GM19239 (cell line): Measurements from ENCODE around the gene SH3YL1.

Source experiments
- DNase-seq: peaks from one replicate; pipeline ENCODE4 v3.0.0; 2011; ENCODE audit warnings: low spot score; ENCODE audit not compliant: insufficient read length
- FAIRE-seq: peaks from 2 replicates; lab custom pipeline; 2011; peaks lifted over from hg19 to GRCh38; lab: Jason Lieb, UNC

The SH3YL1 gene

DNA sequence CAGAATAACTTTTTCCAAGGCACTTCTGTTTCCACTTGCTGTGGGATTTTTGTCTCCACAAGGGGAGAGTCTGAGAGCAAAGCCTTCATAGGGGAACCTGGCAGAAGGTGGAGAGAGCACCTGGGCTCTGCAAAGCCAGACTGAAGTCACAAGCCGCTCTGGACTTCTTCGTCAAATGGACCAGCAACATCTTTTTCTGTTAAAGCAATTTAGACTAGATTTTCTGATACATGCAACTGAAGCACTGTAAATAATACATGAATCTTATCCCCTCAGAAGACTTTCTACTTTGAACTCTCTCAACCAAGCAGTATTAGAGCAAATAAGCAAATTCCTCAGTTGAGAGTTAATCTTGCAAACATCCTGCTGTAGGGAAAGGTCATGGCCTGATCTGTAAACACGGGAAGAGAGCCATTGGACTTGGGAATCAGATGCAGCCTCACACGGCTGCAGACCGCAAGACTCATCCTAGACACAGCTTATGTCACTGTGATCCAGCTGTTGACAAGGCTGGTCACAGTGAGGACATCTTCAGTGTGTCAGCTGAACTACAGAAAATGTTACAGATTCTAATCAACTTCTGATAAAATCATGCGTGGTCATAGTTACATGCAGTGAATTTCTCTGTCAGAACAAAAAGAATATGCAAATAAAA, 3.2 kb downstream of the SH3YL1 start:
- DNase-seq (no peak), FAIRE-seq (no peak)

DNA sequence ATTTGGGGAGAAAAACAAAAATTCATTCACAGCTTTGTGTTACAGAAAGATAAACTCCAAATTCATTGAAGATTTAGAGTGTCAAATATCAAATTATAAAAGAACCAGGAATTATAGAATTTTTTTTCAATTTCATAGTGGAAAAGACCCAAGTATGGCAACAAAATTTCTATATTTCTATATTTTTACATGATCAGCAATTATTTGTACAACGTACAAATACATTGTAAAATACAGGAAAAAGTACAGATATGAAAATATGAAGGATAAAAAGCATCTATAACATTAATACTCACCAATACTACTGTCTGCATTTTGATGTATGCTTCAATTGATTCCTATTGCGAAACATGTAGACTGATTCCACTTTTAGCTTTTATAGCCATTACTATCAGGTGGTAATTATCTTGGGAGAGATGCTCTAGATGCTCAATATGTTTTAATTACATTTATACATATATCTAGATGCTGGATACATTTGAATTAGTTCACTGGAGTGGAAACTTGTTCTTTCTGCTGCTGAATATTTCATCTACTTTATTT, 4.0 kb downstream of the SH3YL1 start:
- DNase-seq (no peak), FAIRE-seq (no peak)

DNA sequence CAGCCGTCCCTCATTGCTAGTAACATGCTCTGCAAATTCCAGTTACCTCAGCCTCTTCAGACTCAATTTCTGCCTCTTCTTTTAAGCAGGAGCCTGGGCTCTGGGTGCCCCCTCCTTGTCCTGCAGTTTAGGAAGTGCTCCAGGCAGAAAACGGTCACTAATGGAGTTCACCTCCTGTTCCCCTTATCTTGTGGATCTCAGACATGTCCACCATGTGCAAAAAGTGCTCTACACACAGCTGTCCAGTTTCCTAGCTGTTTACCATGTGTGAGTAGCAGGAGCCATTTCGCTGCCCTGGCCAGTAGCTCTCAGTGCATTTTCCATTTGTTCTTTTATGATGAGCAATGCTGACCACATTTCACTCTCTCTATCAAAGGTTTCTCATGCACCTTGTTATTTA, 4.9 kb downstream of the SH3YL1 start:
- FAIRE-seq (no peak), DNase-seq (no peak)

DNA sequence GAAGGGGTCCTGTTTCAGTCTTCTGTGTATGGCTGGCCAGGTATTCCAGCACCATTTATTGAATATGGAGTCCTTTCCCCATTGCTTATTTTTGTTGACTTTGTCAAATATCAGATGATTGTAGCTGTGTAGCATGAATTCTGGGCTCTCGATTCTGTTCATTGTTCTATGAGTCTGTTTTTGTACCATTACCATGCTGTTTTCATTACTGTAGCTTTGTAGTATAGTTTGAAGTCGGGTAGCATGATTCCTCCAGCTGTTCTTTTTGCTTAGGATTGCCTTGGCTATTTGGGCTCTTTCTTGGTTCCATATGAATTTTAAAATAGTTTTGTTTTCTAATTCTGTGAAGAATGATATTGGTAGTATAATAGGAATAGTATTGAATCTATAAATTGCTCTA, 6.0 kb downstream of the SH3YL1 start:
- no peak for DNase-seq
- no peak for FAIRE-seq

DNA sequence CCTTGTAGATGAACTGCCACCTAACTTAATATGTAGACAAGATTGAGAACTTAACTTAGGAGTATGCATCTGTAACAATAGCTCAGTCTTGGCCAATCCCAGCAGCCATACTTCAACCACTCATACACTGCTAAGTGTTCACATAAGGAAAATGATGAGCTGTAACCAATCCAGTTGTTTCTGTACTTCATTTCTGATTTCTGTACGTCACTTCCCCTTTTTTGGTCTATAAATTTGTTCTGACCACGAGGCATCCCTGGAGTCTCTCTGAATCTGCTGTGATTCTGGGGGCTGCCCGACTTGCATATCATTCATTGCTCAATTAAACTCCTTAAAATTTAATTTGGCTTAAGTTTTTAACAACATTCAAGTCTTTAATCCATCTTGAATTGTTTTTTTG, 6.4 kb downstream of the SH3YL1 start:
- DNase-seq (no peak), FAIRE-seq (no peak)

DNA sequence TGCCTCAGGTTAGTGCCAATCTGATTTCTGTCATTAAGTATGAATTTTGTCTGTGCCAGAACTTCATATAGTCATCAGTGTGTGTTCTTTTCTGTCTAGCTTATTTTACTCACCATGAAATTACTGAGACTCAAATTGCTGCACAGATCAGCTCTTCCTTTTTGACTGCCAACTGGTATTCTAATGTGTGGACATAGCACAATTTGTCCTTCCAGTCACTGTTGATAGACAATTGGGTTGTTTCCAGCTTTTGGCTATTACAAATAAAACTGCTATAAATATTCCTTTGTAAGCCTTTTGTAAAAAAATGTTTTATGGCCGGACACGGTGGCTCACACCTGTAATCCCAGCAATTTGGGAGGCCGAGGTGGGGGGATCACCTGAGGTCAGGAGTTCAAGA, 7.7 kb downstream of the SH3YL1 start:
- FAIRE-seq = no peak
- DNase-seq = no peak

DNA sequence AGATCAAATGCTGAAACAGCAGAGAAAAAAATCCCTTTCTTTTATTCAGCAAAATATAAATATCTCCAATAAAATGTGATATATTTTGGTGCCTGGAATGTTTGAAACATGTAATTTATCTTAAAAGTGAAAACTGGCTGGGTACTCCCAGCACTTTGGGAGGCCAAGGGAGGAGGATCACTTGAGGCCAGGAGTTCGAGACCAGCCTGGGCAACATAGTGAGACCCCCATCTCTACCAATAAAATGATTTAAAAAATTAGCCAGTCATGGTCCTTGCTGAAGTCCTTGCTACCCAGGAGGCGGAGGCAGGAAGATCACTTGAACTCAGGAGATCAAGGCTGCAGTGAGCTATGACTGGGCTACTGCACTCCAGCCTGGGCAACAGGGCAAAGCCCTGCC, 8.6 kb downstream of the SH3YL1 start:
- DNase-seq (no peak), FAIRE-seq (no peak)

DNA sequence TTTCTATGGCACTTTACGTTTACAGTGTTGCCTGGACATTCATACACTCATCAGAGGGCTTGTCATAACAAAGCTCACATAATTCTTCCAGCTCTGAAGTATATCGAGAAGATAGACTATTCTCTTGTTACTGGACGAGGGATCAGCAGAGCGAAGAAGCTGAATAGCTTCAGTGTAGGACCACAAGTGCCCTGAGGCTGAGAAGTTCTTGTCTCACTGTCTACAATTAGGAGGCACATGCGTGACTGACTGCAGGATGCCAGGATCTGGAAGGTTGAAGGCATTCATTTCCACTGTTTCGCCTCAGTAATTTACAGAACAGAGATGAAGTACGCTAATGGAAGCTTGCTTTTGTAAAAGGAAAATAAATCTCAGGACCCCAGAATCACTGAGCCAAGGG, 9.6 kb downstream of the SH3YL1 start:
- FAIRE-seq = no peak

DNA sequence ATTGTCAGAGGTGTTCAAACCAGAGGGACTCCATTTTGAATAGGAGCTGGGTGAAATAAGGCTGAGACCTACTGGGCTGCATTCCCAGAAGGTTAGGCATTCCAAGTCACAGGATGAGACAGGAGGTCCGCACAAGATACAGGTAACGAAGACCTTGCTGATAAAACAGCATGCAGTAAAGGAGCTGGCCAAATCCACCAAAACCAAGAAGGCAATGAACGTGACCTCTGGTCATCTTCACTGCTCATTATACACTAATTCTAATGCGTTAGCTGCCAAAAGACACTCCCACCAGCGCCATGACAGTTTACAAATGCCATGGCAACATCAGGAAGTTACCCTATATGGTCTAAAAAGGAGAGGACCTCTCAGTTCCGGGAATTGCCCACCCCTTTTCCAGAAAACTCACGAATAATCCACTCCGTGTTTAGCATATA, 10.6 kb downstream of the SH3YL1 start:
- no peak for FAIRE-seq

More for the DNA sequence above, 9.6 kb downstream of the SH3YL1 start:
- no peak for DNase-seq

DNA sequence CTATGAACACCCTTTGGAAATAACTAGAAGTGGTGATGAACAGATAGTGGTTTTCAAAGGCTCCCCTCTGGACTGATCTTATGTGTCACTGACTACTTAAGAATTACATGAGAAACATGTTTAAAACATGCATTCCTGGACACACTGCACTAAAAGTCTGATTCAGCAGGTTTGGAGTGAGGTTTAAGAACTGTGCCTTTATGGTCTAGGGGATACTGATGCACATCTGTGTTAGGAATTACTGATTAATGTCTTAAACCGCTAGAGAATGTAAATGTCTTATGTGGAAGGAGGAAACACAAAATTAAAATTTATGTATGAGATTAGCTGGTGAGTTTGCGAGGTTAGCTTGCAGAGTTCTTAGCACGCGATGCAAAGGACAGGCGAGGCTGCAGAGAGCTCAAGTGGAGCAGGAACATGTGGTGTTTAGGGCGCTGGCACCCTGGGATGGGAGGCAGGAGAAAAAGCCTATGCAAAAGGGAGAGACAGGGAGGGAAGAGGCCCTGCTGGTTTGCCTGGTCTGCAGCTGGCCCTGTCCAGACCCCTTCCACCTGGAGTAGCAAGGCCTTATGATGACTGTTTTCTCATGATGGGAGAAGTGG, 11.7 kb downstream of the SH3YL1 start:
- FAIRE-seq = no peak
- DNase-seq = no peak

More for the DNA sequence above, 10.6 kb downstream of the SH3YL1 start:
- DNase-seq = no peak

DNA sequence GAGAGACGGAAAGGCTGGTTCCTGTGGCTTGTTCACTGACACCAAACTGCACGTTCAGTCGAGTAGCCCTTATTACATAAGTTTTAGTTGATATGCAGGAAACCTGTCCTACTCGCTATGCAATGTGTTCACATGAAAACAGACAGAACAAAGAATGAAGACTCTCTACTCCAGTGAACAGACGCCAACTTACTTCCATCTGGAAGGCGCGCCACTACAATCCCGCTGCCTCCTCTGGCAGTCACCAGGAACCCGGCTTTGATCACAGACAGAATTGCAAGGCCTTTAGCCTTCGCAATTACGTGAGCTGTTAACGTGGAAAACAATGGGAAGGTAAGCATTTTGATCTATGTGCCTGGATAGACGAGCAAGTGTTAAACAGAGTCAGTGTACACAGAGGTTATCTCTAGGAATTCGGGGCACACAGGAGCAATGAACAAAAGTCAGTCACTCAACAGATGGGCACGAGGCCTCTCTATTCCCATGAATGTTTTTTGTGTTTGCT, 14.2 kb downstream of the SH3YL1 start:
- FAIRE-seq = no peak
- DNase-seq = no peak

DNA sequence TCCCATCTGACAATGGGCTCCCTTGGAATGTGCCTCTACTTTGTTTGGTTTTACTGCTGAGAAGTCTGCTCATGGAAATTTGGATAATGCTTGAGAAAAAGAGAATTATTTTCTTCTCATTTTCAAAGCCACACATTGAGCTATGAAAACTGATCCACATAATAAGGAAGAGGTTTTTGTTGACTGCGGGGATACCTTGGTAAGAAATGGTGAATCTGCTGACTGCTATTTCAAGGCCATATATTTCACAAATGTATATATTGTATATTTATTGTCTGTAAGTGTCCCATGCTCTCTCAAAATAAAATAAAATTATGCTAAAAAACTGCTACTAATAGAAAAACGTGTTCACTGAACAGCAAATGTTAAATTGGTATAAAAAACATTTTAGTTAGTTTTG, 15.1 kb downstream of the SH3YL1 start:
- DNase-seq (no peak), FAIRE-seq (no peak)

DNA sequence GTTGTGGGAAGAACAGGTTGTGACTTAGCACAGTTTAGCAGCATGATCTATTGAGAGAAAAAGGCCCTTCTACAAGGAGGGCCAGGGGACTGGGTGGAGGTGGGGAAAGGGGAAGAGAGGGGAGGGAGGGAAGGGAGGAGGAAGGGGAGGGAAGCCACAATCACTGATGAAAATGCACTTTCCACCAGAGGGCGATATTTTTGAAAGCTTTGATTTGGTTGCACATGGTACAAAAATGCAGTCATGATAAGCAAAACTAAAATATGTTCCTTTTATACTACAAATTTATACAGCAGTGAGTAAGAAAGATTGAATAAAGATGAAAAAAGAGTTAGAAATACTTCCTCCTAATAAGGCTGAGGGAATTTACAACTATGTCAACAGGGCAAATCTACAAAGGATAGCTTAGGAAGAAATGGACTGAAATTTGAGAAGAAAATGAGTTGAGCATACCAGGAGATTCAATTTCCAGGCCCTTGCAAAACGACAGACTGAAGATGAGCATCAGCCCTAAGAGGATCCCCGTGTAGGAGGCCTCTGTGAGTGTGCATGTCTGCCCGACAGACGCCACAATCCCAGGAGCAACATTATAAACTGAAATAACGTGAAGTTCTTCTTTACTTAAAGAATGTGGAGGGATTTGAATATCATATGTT, 17.2 kb downstream of the SH3YL1 start:
- DNase-seq (no peak), FAIRE-seq (peak; percentile 81)

DNA sequence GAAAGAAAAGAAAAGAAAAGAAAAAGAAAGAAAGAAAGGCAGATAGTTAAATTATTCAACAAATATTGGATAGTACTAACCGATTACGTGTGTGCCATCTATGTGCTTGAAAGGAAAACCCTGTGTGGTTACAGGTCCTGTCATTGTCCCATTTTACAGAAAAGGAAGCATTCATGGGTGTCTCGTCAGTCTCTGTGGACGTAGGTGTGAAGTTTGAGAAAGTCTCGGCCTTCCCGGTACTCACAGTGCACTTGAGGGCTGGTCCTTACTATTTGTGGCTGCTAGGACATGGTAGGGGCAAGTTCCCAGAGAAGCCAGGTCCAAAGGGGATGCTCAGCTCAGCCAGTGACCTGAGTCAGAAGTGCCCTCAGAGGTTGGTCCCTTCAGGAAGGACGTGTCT, 19.3 kb downstream of the SH3YL1 start:
- DNase-seq (no peak), FAIRE-seq (no peak)

DNA sequence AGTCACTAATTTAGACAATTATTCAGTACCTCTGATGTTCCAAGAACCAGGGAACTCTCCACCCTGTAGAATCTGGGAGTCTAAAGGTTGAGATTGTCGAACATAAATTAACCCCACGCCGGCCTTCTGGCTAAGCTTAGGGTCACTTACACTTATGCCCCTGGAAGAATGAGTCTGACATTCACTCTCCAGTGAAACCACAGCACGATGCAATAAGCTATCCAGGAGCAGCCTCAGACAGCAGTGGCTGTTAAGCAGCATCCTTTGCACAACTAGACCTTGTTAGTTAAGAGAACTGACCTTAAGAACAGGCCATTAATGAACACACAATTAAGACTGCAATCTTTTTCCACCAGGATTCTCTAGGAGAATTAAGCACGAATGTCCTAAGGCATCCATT, 25.0 kb downstream of the SH3YL1 start:
- FAIRE-seq (no peak), DNase-seq (no peak)

DNA sequence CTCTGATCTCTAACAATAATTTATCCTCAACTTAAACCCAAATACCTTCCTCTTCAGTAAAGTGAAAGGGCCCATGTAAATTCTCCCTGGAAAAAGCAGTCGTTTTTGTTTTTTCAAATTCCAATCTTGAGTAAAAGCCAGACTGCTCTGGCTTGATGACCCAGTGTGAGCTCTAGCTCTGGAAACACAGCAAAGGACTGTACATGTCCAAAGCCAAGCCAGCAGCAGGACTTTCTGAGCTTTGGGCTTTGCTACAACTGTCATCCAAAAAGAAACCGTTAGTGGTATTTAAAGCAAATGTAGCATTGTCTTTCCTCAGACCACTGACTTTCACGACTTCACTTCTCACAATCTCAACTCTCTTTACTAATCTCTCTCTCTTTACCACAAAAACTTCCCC, 25.4 kb downstream of the SH3YL1 start:
- FAIRE-seq (no peak), DNase-seq (no peak)

DNA sequence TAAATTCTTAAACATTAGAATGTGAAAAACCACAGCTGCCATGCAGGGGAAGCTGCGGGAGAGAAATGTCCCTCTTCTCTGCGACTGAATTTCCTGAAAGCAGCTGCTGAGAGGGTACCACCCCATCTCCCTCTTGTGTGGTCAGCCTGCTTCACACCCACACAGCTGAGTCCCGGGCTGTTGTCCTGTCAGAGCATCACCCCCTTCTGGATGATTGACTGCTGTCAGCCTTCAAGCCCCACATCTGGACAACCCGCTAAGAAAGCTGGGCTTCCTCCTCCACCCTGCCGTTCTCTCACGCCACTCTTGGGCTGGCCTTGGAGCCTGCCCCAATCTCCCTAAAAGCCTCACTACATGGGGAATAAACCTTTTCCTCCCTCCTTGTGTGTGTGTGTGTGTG, 26.0 kb downstream of the SH3YL1 start:
- FAIRE-seq = no peak
- no peak for DNase-seq

DNA sequence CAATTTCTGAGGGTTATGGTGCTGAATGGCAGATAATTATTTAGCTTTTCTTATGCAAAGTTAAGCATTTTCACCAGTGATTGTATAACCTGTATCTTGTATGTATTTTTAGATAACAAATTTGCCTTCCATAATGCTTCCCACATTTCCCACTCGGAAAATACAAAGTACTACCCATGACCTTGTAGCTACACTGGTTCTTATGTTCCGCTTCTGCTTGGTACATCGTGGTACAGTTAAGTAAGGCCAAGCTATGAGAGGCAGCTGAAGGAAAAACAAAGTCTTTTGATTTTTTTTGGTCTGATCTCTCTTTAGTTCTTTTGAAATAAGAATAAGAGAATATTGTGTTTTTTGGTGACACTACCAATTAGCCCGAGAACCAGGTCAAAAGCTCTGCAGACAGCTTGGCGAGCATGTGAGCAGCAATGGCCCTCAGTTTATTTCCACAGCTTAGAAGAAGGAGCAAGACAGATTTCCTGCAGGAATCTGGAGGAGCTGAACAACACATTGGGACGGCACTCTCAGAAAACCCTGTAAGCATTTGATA, 26.8 kb downstream of the SH3YL1 start:
- no peak for DNase-seq

DNA sequence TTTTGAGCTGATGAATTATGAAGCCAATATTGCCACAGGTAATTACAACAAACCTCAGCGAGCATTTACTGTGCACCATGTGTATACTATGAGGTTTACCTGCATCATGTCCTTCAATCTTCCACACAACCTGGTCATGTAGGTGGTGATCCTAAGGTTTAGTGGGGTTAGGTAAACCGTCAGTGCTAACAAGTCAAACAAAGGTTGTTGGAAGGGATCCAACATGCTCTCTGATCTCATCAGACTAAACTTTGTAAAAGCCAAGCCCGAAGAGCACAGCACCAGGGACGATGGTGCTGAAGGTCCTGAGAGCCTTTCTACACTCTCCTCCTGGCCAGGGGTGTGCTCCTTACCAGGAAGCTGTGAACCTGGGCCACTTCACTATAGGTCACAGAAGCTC, 29.4 kb downstream of the SH3YL1 start:
- DNase-seq (no peak), FAIRE-seq (no peak)

More for the DNA sequence above, 26.8 kb downstream of the SH3YL1 start:
- no peak for FAIRE-seq

DNA sequence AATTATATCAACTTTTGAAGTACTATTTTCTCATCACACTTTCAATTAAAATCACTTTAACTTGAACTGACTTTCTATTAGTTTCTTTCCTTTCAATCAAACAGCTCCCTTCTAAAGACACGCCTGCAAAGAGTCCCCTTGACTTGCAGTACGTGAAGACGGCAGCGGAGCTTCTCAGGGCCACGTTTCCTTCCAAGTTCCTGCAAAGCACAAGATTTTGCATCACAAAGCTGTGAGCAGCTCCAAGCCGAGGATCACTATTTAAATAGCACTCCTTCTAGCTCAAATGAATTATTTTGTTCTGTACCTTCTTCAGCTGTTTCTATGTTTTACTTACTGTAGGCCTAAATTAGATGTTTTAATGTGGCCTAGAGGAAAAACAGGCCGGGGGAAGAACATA, 30.8 kb downstream of the SH3YL1 start:
- FAIRE-seq (no peak), DNase-seq (no peak)
